ENCODE data around the gene OPCML.

OPCML gene

DNA sequence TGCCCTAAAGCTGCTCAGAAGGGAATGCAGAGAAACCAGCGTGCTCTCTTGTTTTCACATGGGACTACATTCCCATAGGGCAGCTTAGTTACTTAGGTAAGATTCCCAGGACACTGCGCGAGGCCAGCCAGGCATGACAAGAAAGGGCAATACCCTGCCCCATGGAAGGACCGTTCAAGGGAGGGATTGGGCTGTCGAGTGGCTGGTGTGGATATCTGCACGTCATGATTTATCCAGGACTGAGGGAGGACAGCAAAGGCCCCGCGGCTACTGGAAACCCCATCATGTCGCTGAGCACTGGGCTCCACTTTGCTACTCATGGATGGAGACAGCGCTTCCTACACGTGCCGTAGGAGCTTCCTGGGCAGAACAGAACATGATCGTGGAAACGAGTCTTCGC, 169.4 kb downstream of the OPCML start:
- no peak overlapping the region for H3K27ac Mint-ChIP-seq
- H3K4me3 Mint-ChIP-seq = no peak overlapping the region
- H3K27me3 Mint-ChIP-seq (ENCODE audit: low read depth) = no peaks in the 10 kb centered on the region
- no peaks in the 10 kb centered on the region for H3K9me3 Mint-ChIP-seq
- DNase-seq (ENCODE audit: low spot score) = no peak
- no peaks in the 10 kb centered on the region for H3K4me1 Mint-ChIP-seq (ENCODE audit: low read depth)
- no peaks in the 10 kb centered on the region for H3K36me3 Mint-ChIP-seq (ENCODE audit: low read depth)

DNA sequence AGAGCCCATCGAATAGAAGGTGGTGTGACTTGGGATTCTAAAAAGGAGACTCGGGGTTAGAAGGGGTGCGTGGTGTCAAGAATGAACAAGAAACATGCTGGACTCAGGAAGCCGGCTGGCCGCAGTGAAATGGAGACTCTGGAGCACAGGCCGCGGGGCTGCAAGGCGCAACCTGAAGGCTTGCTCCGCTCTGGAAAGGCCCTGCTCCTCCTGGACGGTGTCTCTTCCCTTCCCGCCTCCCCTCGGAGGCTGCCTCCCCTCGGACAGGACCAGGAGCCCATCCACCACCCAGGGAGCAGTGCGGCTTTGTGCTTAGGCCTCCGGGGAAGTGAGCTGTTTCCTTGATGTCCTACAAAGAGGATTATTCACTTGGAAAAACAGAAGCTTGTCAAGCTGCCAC, 170.1 kb downstream of the OPCML start:
- Mint-ChIP-seq H3K4me1 (ENCODE audit: low read depth) (no peaks in the 10 kb centered on the region), H3K36me3 (ENCODE audit: low read depth) (no peaks in the 10 kb centered on the region), H3K9me3 (no peaks in the 10 kb centered on the region), H3K27me3 (ENCODE audit: low read depth) (no peaks in the 10 kb centered on the region), H3K4me3 (no peak overlapping the region), H3K27ac (no peak overlapping the region)
- DNase-seq (ENCODE audit: low spot score) = no peak

- no peak overlapping the region for H3K4me3 Mint-ChIP-seq
- no peaks in the 10 kb centered on the region for H3K9me3 Mint-ChIP-seq
- H3K27ac Mint-ChIP-seq = no peak overlapping the region
- no peaks in the 10 kb centered on the region for H3K36me3 Mint-ChIP-seq (ENCODE audit: low read depth)
- DNase-seq (ENCODE audit: low spot score) = no peak
- no peaks in the 10 kb centered on the region for H3K27me3 Mint-ChIP-seq (ENCODE audit: low read depth)
- H3K4me1 Mint-ChIP-seq (ENCODE audit: low read depth) = no peaks in the 10 kb centered on the region
Observed at GRCh38 chr11:133361689-133361994, 170.7 kb downstream of the OPCML start.

- H3K9me3 Mint-ChIP-seq = no peaks in the 10 kb centered on the region
- no peak for DNase-seq (ENCODE audit: low spot score)
- no peaks in the 10 kb centered on the region for H3K4me1 Mint-ChIP-seq (ENCODE audit: low read depth)
- no peaks in the 10 kb centered on the region for H3K36me3 Mint-ChIP-seq (ENCODE audit: low read depth)
- H3K4me3 Mint-ChIP-seq = no peak overlapping the region
- no peaks in the 10 kb centered on the region for H3K27me3 Mint-ChIP-seq (ENCODE audit: low read depth)
- no peak overlapping the region for H3K27ac Mint-ChIP-seq
Observed at GRCh38 chr11:133360860-133361688, 171.2 kb downstream of the OPCML start.

GRCh38 chr11:133355095-133355494, 177.2 kb downstream of the OPCML start:
- Mint-ChIP-seq H3K4me3 (no peak overlapping the region), H3K4me1 (ENCODE audit: low read depth) (no peaks in the 10 kb centered on the region), H3K9me3 (peaks cover 5% of the 10 kb centered on the region), H3K27ac (no peak overlapping the region), H3K27me3 (ENCODE audit: low read depth) (no peaks in the 10 kb centered on the region), H3K36me3 (ENCODE audit: low read depth) (no peaks in the 10 kb centered on the region)
- DNase-seq (ENCODE audit: low spot score) = no peak

DNA sequence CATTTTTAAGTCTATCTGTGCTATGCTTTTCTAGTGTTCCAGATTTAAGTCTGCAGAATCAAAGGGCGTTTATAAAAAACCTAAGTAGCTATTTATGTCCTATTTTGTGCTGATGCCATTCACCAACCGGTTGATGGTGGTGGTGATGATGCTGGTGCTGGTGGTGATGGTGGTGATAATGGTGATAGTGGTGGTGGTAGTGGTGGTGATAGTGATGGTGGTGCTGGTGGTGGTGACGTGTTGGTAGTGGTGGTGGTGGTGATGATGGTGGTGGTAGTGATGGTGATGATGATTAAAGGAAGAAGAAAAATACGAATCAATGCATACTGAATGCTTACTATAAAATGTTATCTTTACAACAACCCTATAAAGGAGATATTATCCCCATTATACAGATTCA, 178.2 kb downstream of the OPCML start:
- Mint-ChIP-seq H3K4me3 (no peak overlapping the region), H3K27ac (no peak overlapping the region), H3K4me1 (ENCODE audit: low read depth) (no peaks in the 10 kb centered on the region), H3K27me3 (ENCODE audit: low read depth) (no peaks in the 10 kb centered on the region), H3K36me3 (ENCODE audit: low read depth) (no peaks in the 10 kb centered on the region), H3K9me3 (peaks cover 5% of the 10 kb centered on the region)
- DNase-seq (ENCODE audit: low spot score) = no peak

DNA sequence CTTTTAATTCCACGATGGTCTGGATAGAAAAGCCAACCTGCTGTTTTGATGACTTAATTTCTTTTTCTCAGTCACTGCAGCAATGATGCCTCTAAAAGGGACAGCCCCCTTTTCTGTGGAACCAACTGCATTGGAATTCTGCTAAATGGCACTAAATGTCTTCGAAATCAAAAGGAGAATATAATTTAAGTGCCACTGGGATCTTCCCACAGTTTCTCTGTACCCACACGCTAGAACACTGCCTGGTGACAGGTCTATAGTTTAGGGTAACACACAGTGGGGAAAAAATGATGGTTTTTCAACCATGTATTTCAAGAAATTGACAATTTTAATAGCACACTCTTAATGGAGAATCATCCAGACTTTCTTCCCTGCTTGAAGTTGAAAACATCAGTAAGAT, 182.3 kb downstream of the OPCML start:
- no peak for DNase-seq (ENCODE audit: low spot score)
- Mint-ChIP-seq H3K9me3 (peaks cover 5% of the 10 kb centered on the region), H3K4me3 (no peak overlapping the region), H3K36me3 (ENCODE audit: low read depth) (no peaks in the 10 kb centered on the region), H3K27ac (no peak overlapping the region), H3K27me3 (ENCODE audit: low read depth) (no peaks in the 10 kb centered on the region), H3K4me1 (ENCODE audit: low read depth) (no peaks in the 10 kb centered on the region)

DNA sequence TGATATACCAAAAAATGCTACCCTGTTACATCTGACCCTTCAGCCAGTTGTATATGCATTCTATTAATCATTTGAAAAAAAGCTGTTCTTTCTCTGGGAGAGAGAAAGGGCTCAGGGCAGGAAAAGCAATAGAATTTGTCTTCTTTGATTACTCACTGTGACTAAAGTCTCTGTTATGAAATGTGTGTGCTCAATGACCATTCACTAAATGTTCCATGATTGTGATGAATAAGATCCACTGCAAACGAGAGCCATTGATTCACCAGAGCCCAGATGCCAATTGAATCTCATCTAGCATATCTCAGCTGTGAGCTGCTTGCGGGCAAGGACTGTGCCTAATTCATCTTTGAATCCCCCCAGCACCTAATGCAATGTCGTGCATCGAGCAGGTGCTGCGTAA, 184.3 kb downstream of the OPCML start:
- Mint-ChIP-seq H3K27me3 (ENCODE audit: low read depth) (no peaks in the 10 kb centered on the region), H3K4me1 (ENCODE audit: low read depth) (no peaks in the 10 kb centered on the region), H3K4me3 (no peak overlapping the region), H3K27ac (no peak overlapping the region), H3K36me3 (ENCODE audit: low read depth) (no peaks in the 10 kb centered on the region), H3K9me3 (no peaks in the 10 kb centered on the region)
- DNase-seq (ENCODE audit: low spot score) = no peak

DNA sequence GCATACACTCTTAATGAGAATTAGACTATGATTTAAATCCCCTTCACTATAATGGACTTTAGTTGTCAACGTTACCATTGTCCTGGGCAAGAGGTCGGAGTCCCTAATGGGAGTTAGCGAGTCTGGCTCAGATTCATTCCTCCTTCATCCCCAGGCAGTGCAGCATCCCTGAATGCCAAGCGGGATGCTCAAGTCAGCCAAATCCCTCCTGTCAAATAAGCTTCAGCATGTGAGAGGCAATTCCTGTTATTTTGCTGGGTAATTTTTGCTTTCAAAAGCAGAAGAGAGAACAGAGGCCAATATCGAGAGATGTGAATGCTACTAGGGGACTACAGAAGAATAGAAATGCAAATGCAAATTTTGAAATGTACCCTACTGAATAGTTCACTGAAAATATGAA, 186.2 kb downstream of the OPCML start:
- no peaks in the 10 kb centered on the region for H3K4me1 Mint-ChIP-seq (ENCODE audit: low read depth)
- H3K36me3 Mint-ChIP-seq (ENCODE audit: low read depth) = no peaks in the 10 kb centered on the region
- no peaks in the 10 kb centered on the region for H3K9me3 Mint-ChIP-seq
- no peak overlapping the region for H3K4me3 Mint-ChIP-seq
- no peak for DNase-seq (ENCODE audit: low spot score)
- H3K27ac Mint-ChIP-seq = no peak overlapping the region
- H3K27me3 Mint-ChIP-seq (ENCODE audit: low read depth) = no peaks in the 10 kb centered on the region

GRCh38 chr11:133343951-133344350, 188.3 kb downstream of the OPCML start:
- Mint-ChIP-seq H3K27me3 (ENCODE audit: low read depth) (no peaks in the 10 kb centered on the region), H3K4me1 (ENCODE audit: low read depth) (no peaks in the 10 kb centered on the region), H3K36me3 (ENCODE audit: low read depth) (no peaks in the 10 kb centered on the region), H3K27ac (no peak overlapping the region), H3K4me3 (no peak overlapping the region), H3K9me3 (no peaks in the 10 kb centered on the region)
- DNase-seq (ENCODE audit: low spot score) = no peak

DNA sequence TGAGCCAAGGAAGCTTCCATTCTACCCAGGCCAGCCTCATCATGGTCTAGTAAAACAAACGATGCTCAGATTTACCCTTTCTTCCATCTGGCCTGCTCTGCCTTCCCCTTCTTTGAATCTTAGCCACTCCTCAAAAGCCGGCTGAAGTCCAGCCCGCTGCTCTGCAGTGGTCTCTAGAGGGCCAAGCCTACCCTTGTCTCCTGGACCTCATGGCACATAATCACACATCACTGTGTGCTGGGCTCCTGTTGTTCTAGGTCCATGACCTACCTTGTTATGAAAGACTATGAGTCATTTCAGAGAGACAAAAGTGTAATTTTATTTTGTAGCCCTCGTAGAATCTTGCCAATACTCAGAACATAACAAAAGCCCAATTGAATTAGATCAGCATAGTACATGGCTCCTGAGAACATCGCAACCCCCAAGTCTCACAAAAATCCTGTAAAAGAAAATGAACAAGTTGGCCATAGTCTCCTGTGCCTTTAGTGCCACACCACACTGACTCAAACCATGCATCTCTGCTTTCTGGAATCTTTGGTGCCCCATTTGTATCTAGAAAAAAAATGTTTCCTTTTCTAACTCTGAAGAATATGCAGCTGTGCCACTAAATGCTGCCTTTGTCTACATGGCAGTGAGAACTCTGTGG, 192.7 kb downstream of the OPCML start:
- Mint-ChIP-seq H3K4me1 (ENCODE audit: low read depth) (no peaks in the 10 kb centered on the region), H3K27ac (no peak overlapping the region), H3K36me3 (ENCODE audit: low read depth) (no peaks in the 10 kb centered on the region), H3K4me3 (no peak overlapping the region), H3K27me3 (ENCODE audit: low read depth) (no peaks in the 10 kb centered on the region), H3K9me3 (no peaks in the 10 kb centered on the region)
- no peak for DNase-seq (ENCODE audit: low spot score)

GRCh38 chr11:133338588-133338987, 193.7 kb downstream of the OPCML start:
- H3K9me3 Mint-ChIP-seq = no peaks in the 10 kb centered on the region
- H3K36me3 Mint-ChIP-seq (ENCODE audit: low read depth) = no peaks in the 10 kb centered on the region
- H3K4me3 Mint-ChIP-seq = no peak overlapping the region
- DNase-seq (ENCODE audit: low spot score) = no peak
- H3K4me1 Mint-ChIP-seq (ENCODE audit: low read depth) = no peaks in the 10 kb centered on the region
- no peak overlapping the region for H3K27ac Mint-ChIP-seq
- H3K27me3 Mint-ChIP-seq (ENCODE audit: low read depth) = no peaks in the 10 kb centered on the region

GRCh38 chr11:133337951-133338418, 194.3 kb downstream of the OPCML start:
- DNase-seq (ENCODE audit: low spot score) = no peak
- Mint-ChIP-seq H3K4me1 (ENCODE audit: low read depth) (no peaks in the 10 kb centered on the region), H3K27ac (no peak overlapping the region), H3K27me3 (ENCODE audit: low read depth) (no peaks in the 10 kb centered on the region), H3K4me3 (no peak overlapping the region), H3K9me3 (no peaks in the 10 kb centered on the region), H3K36me3 (ENCODE audit: low read depth) (no peaks in the 10 kb centered on the region)

GRCh38 chr11:133337193-133337592, 195.1 kb downstream of the OPCML start:
- H3K27ac Mint-ChIP-seq = no peak overlapping the region
- H3K9me3 Mint-ChIP-seq = no peaks in the 10 kb centered on the region
- no peak for DNase-seq (ENCODE audit: low spot score)

GRCh38 chr11:133331031-133331430, 201.3 kb downstream of the OPCML start:
- Mint-ChIP-seq H3K4me3 (no peak overlapping the region), H3K36me3 (ENCODE audit: low read depth) (no peaks in the 10 kb centered on the region), H3K27ac (no peak overlapping the region), H3K27me3 (ENCODE audit: low read depth) (no peaks in the 10 kb centered on the region), H3K4me1 (ENCODE audit: low read depth) (no peaks in the 10 kb centered on the region), H3K9me3 (no peaks in the 10 kb centered on the region)
- no peak for DNase-seq (ENCODE audit: low spot score)

More at GRCh38 chr11:133337193-133337592, 195.1 kb downstream of the OPCML start:
- Mint-ChIP-seq H3K4me3 (no peak overlapping the region), H3K36me3 (ENCODE audit: low read depth) (no peaks in the 10 kb centered on the region), H3K4me1 (ENCODE audit: low read depth) (no peaks in the 10 kb centered on the region), H3K27me3 (ENCODE audit: low read depth) (no peaks in the 10 kb centered on the region)
